Measurements from ENCODE around the gene MYRIP. TPM values are rescaled to one million over a fixed set of nuclear protein-coding genes. Genes with fewer than 3 reads are reported as not detected.
A peak's percentile ranks its signal among the peaks of the same experiment; 100 is the strongest.

MYRIP gene
- polyA plus RNA-seq, 1 experiment, result 0.06 TPM

DNA sequence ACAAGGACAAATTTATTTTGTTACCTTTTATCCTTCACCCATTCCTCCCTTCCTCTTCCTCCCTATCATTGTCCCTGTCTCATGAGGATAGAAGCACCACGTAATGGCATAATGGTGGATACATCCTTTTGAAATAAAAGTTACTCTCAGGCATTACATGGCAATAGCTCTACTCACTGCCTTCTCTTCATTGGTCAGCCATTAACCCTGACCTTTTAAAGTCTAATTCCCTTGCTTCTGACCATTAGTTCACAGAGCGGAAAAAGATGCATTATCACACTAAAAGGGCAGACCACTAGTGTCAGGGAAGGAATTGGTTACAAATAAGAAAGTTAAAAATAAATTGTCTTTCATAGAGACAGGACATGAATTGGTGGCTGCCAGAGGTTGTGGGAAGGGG, 445.5 kb downstream of the MYRIP start:
- H3K36me3 ChIP-seq (ENCODE audit: control insufficient read depth, insufficient read depth, low read length), result no peaks in the 10 kb centered on the region
- POLR2A ChIA-PET, result no interaction called here
- CTCF ChIA-PET, result no interaction called here
- DNase-seq (ENCODE audit: low read depth), result no peak
- TF ChIP-seq CTCF (IDR thresholded peaks at IDR 0.05; ENCODE audit: insufficient read depth, low read depth, low read length), result no peak
- no peak overlapping the region for H3K4me3 ChIP-seq (ENCODE audit: low read depth, low read length)
- no peaks in the 10 kb centered on the region for H3K27me3 ChIP-seq (ENCODE audit: control insufficient read depth, insufficient read depth, low read length)

DNA sequence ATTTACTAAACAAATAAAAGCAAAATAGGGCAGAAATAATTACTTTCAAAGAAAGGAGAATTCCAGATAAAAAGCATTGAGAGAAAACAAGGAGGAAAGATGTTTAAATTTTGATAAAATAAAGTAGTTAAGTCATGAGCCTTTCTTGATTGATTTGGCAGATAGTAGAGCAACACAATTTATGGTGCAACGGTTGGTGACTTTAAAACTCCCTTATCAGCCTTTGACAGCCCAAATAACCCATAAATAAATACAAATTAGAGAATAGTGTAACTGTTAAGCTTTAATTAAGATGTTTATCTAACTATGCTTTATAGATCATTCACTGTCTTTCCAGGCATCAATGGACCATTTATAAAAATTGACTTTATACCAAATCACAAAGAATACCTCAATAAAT, 446.1 kb downstream of the MYRIP start:
- DNase-seq (ENCODE audit: low read depth), result no peak
- POLR2A ChIA-PET, result no interaction called here
- H3K36me3 ChIP-seq (ENCODE audit: control insufficient read depth, insufficient read depth, low read length), result no peaks in the 10 kb centered on the region
- CTCF ChIA-PET, result no interaction called here
- H3K4me3 ChIP-seq (ENCODE audit: low read depth, low read length), result no peak overlapping the region
- no peaks in the 10 kb centered on the region for H3K27me3 ChIP-seq (ENCODE audit: control insufficient read depth, insufficient read depth, low read length)
- no peak for TF ChIP-seq CTCF (IDR thresholded peaks at IDR 0.05; ENCODE audit: insufficient read depth, low read depth, low read length)

DNA sequence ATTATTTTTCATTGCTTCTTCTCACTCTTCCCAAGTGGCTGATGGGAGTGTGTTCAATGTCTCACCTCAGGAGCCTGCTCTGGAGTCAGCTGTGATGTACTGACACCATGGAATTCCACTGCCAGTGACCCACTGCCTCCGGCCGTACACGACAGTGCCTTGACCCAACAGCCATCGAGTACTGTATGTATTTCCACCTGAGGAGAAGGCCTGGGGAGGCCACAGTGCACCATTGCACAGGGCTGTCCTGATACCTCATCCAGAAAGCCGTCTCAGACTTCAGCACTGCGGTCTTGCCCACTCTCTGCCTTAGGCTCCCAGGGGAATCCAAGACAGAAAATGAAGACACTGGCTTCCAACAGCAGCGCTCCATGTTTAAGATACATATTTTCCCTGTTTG, 448.7 kb downstream of the MYRIP start:
- ChIA-PET POLR2A (no interaction called here), CTCF (no interaction called here)
- TF ChIP-seq CTCF (IDR thresholded peaks at IDR 0.05; ENCODE audit: insufficient read depth, low read depth, low read length), result no peak
- Histone ChIP-seq H3K4me3 (ENCODE audit: low read depth, low read length) (no peak overlapping the region), H3K36me3 (ENCODE audit: control insufficient read depth, insufficient read depth, low read length) (no peaks in the 10 kb centered on the region), H3K27me3 (ENCODE audit: control insufficient read depth, insufficient read depth, low read length) (0 out of 2 replicates have a peak, but pooled peaks cover 2% of the 10 kb centered on the region)
- no peak for DNase-seq (ENCODE audit: low read depth)

DNA sequence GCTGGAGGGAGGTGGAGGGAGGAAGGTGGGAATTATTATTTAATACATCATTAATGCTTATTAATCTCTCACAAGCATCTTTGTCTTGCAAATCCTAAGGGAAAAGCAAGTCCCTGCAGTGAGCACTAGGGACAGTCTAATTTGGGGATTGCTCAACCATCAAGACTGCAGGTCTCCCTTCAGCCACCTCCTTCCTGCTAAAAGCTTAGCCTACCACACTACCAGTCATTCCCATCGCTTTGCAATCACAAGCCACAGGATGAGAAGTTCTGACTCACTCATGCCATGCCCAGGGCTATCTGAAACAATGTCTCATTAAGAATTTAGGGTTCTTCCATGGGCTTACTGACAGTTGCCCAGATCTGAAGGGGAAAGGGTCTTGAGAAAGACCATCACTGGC, 449.1 kb downstream of the MYRIP start:
- POLR2A ChIA-PET, result no interaction called here
- CTCF ChIA-PET, result no interaction called here
- no peak for TF ChIP-seq CTCF (IDR thresholded peaks at IDR 0.05; ENCODE audit: insufficient read depth, low read depth, low read length)
- no peak overlapping the region for H3K4me3 ChIP-seq (ENCODE audit: low read depth, low read length)
- DNase-seq (ENCODE audit: low read depth), result peak; percentile 2
- H3K27me3 ChIP-seq (ENCODE audit: control insufficient read depth, insufficient read depth, low read length), result 0 out of 2 replicates have a peak, but pooled peaks cover 2% of the 10 kb centered on the region
- no peaks in the 10 kb centered on the region for H3K36me3 ChIP-seq (ENCODE audit: control insufficient read depth, insufficient read depth, low read length)

DNA sequence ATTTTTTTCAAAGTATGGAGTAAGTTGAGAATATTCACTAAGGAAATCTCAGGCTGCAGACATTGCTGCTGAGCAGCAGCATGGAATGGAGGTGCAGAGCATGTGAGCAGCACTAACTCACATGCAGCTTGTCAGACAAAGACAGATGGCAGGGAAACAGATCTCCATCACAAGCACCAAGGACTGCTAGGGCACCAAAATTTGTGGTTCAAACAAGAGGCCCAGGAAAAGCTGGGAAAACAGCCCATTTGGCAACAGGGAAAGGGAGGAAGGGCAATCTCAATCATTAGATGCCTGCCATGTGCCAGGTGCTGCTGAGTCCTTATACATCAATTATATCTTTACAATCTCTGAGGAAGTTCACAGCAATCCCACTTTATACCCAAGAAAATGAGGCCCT, 452.9 kb downstream of the MYRIP start:
- Histone ChIP-seq H3K4me3 (ENCODE audit: low read depth, low read length) (no peak overlapping the region), H3K27me3 (ENCODE audit: control insufficient read depth, insufficient read depth, low read length) (0 out of 2 replicates have a peak, but pooled peaks cover 2% of the 10 kb centered on the region), H3K36me3 (ENCODE audit: control insufficient read depth, insufficient read depth, low read length) (no peaks in the 10 kb centered on the region)
- POLR2A ChIA-PET, result no interaction called here
- CTCF ChIA-PET, result no interaction called here
- TF ChIP-seq CTCF (IDR thresholded peaks at IDR 0.05; ENCODE audit: insufficient read depth, low read depth, low read length), result no peak
- no peak for DNase-seq (ENCODE audit: low read depth)

Measured in BJ (cell line).